SK-N-SH treated with all-trans-retinoic acid at 6 μM for 48 hours (cell line): Measurements from ENCODE around the gene KIAA0319L.

Experiments
- ATAC-seq: fragments of 200-7000 bp; cut with Tn5 transposase; 3 replicates; pipeline ENCODE4 v1.9.1; 2020; ENCODE audit warnings: mild to moderate bottlenecking, moderate library complexity
- ARNTL ChIP-seq: fragments of 450-650 bp; formaldehyde crosslinking; IDR thresholded peaks from 2 replicates; pipeline ENCODE4 v1.5.0; 2020; ENCODE audit warnings: low read depth, mild to moderate bottlenecking, moderate library complexity, borderline replicate concordance
- BACH2 ChIP-seq: fragments of 250-450 bp; sonication (Bioruptor Pico); IDR thresholded peaks from 2 replicates; pipeline ENCODE4 v1.9.0; 2021; ENCODE audit warnings: mild to moderate bottlenecking, borderline replicate concordance
- CSDC2 ChIP-seq: fragments of 250-450 bp; sonication (Bioruptor Pico); IDR thresholded peaks from 2 replicates; pipeline ENCODE4 v1.5.0; 2020; ENCODE audit warnings: mild to moderate bottlenecking, moderate library complexity
- ESRRG ChIP-seq: fragments of 250-450 bp; sonication (Bioruptor Pico); IDR thresholded peaks from 2 replicates; pipeline ENCODE4 v1.6.1; 2021; ENCODE audit warnings: mild to moderate bottlenecking
- GLIS3 ChIP-seq: fragments of 250-450 bp; sonication (Bioruptor Pico); IDR thresholded peaks from 2 replicates; pipeline ENCODE4 v1.5.0; 2020; ENCODE audit warnings: mild to moderate bottlenecking, moderate library complexity
- ISL1 ChIP-seq: fragments of 250-450 bp; sonication (Bioruptor Pico); IDR thresholded peaks from 2 replicates; pipeline ENCODE4 v2.1.2; 2022; ENCODE audit warnings: mild to moderate bottlenecking, moderate library complexity
- OSR1 ChIP-seq: fragments of 250-450 bp; sonication (Bioruptor Pico); IDR thresholded peaks from 2 replicates; pipeline ENCODE4 v1.8.0; 2022; ENCODE audit warnings: moderate library complexity, mild to moderate bottlenecking, inconsistent platforms
- RARB ChIP-seq: fragments of 250-450 bp; sonication (Bioruptor Pico); IDR thresholded peaks from 2 replicates; pipeline ENCODE4 v1.8.0; 2021; ENCODE audit warnings: mild to moderate bottlenecking, moderate library complexity
- SNAI2 ChIP-seq: fragments of 250-450 bp; sonication (Bioruptor Pico); IDR thresholded peaks from 2 replicates; pipeline ENCODE4 v1.5.0; 2020; ENCODE audit warnings: mild to moderate bottlenecking, moderate library complexity
- TCF4 ChIP-seq: fragments of 250-450 bp; sonication (Bioruptor Pico); IDR thresholded peaks from 2 replicates; pipeline ENCODE4 v1.8.0; 2021; ENCODE audit warnings: mild to moderate bottlenecking, moderate library complexity, borderline replicate concordance
- TOX ChIP-seq: fragments of 250-450 bp; sonication (Bioruptor Pico); IDR thresholded peaks from 2 replicates; pipeline ENCODE4 v1.8.0; 2021; ENCODE audit warnings: mild to moderate bottlenecking, moderate library complexity, borderline replicate concordance
- ZC3H10 ChIP-seq: fragments of 250-450 bp; sonication (Bioruptor Pico); IDR thresholded peaks from 2 replicates; pipeline ENCODE4 v1.5.1; 2021; ENCODE audit warnings: mild to moderate bottlenecking, moderate library complexity
- ZFP3 ChIP-seq: fragments of 250-450 bp; sonication (Bioruptor Pico); IDR thresholded peaks from 2 replicates; pipeline ENCODE4 v1.5.0; 2020; ENCODE audit warnings: mild to moderate bottlenecking, moderate library complexity
- ZFP30 ChIP-seq: fragments of 450-650 bp; formaldehyde crosslinking; IDR thresholded peaks from 2 replicates; pipeline ENCODE4 v1.5.0; 2022; ENCODE audit warnings: mild to moderate bottlenecking, moderate library complexity
- ZNF565 ChIP-seq: fragments of 450-650 bp; formaldehyde crosslinking; conservative IDR thresholded peaks from 2 replicates; pipeline ENCODE4 v1.5.0; 2020; ENCODE audit warnings: low read depth, mild to moderate bottlenecking, moderate library complexity
- ZNF70 ChIP-seq: fragments of 450-650 bp; formaldehyde crosslinking; IDR thresholded peaks from 2 replicates; pipeline ENCODE4 v1.5.0; 2020; ENCODE audit warnings: mild to moderate bottlenecking, moderate library complexity
- ZNF8 ChIP-seq: fragments of 450-650 bp; formaldehyde crosslinking; IDR thresholded peaks from 2 replicates; pipeline ENCODE4 v1.5.0; 2020; ENCODE audit warnings: mild to moderate bottlenecking, moderate library complexity
- TF ChIP-seq, protein P1 (sequence below): fragments of 250-450 bp; sonication (Bioruptor Pico); IDR thresholded peaks from 2 replicates; pipeline ENCODE4 v1.8.0; 2021; ENCODE audit warnings: low read depth, mild to moderate bottlenecking, moderate library complexity, borderline replicate concordance
- TF ChIP-seq, protein P2 (sequence below): fragments of 250-450 bp; sonication (Bioruptor Pico); IDR thresholded peaks from 2 replicates; pipeline ENCODE4 v1.5.1; 2021; ENCODE audit warnings: mild to moderate bottlenecking, moderate library complexity
- TF ChIP-seq, protein P3 (sequence below): fragments of 250-450 bp; sonication (Bioruptor Pico); IDR thresholded peaks from 2 replicates; pipeline ENCODE4 v1.5.0; 2020; ENCODE audit warnings: mild to moderate bottlenecking, moderate library complexity
- TF ChIP-seq, protein P4 (sequence below): fragments of 250-450 bp; sonication (Bioruptor Pico); IDR thresholded peaks from 2 replicates; pipeline ENCODE4 v1.8.0; 2020; ENCODE audit warnings: mild to moderate bottlenecking, moderate library complexity, borderline replicate concordance
- TF ChIP-seq, protein P5 (sequence below): fragments of 250-450 bp; sonication (Bioruptor Pico); IDR thresholded peaks from 2 replicates; pipeline ENCODE4 v1.5.1; 2020; ENCODE audit warnings: low read depth, mild to moderate bottlenecking, moderate library complexity

The KIAA0319L gene

DNA sequence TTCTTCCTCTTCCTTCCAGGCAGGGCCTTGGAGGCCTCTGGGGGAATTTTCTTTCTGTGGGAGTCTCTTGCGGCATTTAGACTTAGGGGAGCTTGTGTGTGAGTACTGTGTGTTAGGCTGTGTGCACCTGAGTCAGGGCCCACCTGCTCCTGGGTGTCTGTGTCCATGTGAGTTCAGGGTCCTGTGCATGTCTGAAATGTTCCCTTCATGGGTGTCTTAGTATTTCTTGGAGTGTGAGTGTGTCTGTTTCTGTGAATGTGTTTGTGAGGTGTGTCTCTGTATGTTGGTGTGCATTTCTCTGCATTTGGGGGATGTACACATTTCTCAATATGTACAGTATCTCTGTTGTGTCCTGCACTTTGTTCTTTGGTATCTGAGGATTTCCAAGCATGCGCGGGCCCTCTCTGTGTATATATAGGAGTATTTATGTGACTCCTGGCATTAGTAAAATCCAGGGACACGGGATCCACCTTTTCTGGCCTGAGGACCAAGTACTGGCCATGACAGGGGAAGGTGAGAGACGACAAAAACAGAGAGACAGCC, 18.3 kb upstream of the KIAA0319L start:
- no peak for TF ChIP-seq ESRRG (CRISPR knock-in tag)
- TF ChIP-seq ISL1 (CRISPR knock-in tag), result no peak
- TF ChIP-seq ZC3H10, result no peak
- no peak for TF ChIP-seq ZNF565
- no peak for TF ChIP-seq ZNF8 (CRISPR knock-in tag)
- no peak for ATAC-seq

DNA sequence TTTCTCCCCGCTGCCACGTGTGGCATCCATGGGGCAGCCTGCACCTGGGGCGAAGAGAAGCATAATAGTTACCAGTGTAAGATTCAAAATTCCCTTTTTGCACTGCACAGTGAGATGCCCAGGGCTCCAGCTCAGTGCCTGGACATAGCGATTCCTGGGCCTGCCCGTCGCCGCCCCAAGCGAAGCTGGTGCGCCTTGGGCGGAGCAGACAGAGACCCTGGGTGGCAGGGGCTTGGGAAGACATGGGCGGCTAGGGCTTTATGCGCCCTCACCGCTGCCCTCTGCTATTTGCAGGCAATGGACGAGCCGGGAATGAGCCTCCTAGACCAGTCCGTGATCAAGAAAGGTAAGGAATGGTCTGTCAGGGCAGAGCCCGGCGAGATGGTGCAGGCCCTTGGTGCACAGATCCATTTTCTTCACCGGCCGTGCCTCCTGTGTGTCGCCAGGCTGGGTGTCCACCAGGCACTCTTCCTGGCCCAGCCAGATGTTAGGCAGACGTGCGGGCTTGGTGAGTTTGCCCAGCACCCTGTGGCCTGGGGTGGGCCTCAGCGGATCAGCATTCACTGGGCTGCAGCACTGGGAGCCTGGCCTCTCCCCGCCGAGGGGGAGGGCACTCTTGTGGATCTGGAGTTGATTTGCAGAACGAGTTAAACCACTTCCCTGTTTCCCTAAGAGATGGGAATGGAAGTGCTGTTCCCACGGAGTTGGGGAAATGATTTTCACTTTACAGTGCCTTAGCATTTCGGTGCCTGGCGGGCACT, 17.6 kb upstream of the KIAA0319L start:
- no peak for TF ChIP-seq ZNF565
- TF ChIP-seq ISL1 (CRISPR knock-in tag), result no peak
- TF ChIP-seq, protein P1, sequence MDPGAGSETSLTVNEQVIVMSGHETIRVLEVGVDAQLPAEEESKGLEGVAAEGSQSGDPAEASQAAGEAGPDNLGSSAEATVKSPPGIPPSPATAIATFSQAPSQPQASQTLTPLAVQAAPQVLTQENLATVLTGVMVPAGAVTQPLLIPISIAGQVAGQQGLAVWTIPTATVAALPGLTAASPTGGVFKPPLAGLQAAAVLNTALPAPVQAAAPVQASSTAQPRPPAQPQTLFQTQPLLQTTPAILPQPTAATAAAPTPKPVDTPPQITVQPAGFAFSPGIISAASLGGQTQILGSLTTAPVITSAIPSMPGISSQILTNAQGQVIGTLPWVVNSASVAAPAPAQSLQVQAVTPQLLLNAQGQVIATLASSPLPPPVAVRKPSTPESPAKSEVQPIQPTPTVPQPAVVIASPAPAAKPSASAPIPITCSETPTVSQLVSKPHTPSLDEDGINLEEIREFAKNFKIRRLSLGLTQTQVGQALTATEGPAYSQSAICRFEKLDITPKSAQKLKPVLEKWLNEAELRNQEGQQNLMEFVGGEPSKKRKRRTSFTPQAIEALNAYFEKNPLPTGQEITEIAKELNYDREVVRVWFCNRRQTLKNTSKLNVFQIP (CRISPR knock-in tag), result no peak
- no peak for TF ChIP-seq ARNTL (CRISPR knock-in tag)
- TF ChIP-seq OSR1 (CRISPR knock-in tag), result no peak
- no peak for ATAC-seq

DNA sequence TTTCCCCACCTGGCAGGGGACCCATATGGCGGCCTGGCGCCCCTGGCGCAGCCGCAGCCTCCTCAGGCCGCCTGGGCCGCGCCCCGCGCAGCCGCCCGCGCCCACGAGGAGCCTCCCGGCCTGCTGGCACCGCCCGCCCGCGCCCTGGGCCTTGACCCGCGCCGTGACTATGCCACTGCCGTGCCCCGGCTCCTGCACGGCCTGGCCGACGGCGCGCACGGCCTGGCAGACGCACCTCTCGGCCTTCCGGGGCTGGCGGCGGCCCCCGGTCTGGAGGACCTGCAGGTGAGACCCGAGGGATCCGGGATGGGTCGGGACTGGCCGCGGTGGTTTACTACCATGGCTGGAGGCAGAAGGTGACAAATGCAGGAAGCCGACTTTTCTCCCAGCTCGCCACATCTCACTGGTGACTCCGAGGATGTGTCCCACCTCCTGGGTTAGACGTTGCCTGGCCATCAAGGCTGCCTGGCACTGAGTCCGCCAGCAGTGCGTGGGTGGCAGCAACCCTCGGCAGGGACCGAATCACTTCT, 17.0 kb upstream of the KIAA0319L start:
- ATAC-seq, result no peak
- TF ChIP-seq RARB (CRISPR knock-in tag) (no peak), TCF4 (CRISPR knock-in tag) (no peak)

DNA sequence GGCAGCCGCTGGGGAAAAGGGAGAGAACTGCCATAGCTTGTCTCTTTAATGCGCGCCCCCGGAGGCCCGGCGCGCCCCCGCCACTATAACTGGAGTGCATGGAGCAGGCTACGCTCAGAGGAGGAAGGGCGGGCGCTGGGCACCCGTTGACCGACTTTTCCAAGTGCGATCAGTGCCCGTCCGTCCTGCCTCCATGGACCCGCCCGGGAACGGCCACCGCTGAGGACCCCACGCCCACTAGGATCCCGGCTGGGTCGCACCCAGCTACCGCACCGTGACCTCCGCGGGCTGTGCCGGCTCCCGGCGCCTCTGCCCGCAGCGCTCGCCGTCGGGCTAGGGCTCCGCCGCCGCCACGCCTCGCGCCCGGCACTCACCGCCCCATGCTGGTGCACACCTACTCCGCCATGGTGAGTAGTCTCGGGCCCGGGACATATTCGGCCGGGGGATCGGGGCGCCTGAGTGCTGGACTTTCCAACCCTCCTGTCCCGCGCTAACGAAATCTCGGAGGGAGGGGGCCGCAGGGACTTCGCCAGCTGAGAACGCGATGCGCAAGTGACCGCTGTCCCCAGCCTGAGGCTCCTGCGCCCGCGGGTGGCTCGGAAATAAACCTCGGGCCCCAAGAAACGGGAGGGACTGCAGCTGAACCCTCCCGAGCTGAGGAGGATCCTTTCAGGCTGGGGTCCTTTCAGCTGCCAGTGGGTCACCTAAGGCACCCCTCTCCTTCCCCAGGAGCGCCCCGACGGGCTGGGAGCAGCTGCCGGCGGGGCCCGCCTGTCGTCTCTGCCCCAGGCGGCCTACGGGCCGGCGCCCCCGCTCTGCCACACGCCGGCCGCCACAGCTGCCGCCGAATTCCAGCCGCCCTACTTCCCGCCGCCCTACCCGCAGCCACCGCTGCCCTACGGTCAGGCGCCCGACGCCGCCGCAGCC, 16.3 kb upstream of the KIAA0319L start, which contains the start of gene TFAP2E:
Gene TFAP2E, plus strand, starts transcription at position 117 of the 927 bp plus-strand sequence. Its CDS starts 264 bp downstream, at position 381.
- peak; percentile 71 for ATAC-seq
- TF ChIP-seq BACH2 (no peak), SNAI2 (CRISPR knock-in tag) (no peak), OSR1 (CRISPR knock-in tag) (no peak), TOX (CRISPR knock-in tag) (no peak), ZFP3 (CRISPR knock-in tag) (no peak), GLIS3 (no peak), ZNF565 (no peak), ZNF70 (CRISPR knock-in tag) (no peak), CSDC2 (CRISPR knock-in tag) (no peak)
- TF ChIP-seq, all 23 proteins: peak for 0

DNA sequence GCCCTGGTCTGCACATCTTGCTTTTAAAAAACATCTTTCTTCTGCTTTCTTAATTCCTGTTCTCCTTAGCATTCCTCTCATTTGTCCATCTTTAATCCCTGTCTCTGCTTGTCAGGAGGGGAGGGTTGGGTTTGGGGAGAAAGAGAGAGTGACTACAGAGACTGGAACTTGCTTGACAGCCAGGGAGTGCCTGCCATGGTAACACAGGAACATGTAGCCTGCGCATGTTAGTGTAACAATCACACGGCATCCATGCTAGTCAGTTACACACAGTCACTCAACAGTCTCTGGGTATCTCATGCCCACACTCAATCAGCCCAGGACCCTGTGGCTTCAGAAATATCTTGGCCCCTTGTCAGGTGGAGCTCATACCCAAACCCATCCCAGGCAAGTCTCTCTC, 15.1 kb upstream of the KIAA0319L start:
- ATAC-seq, result no peak
- TF ChIP-seq ISL1 (CRISPR knock-in tag) (no peak), ESRRG (CRISPR knock-in tag) (no peak), ZFP30 (CRISPR knock-in tag) (no peak), ZNF70 (CRISPR knock-in tag) (no peak), ZC3H10 (no peak)
- TF ChIP-seq, protein P2, sequence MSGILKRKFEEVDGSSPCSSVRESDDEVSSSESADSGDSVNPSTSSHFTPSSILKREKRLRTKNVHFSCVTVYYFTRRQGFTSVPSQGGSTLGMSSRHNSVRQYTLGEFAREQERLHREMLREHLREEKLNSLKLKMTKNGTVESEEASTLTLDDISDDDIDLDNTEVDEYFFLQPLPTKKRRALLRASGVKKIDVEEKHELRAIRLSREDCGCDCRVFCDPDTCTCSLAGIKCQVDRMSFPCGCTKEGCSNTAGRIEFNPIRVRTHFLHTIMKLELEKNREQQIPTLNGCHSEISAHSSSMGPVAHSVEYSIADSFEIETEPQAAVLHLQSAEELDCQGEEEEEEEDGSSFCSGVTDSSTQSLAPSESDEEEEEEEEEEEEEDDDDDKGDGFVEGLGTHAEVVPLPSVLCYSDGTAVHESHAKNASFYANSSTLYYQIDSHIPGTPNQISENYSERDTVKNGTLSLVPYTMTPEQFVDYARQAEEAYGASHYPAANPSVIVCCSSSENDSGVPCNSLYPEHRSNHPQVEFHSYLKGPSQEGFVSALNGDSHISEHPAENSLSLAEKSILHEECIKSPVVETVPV (CRISPR knock-in tag), result no peak

DNA sequence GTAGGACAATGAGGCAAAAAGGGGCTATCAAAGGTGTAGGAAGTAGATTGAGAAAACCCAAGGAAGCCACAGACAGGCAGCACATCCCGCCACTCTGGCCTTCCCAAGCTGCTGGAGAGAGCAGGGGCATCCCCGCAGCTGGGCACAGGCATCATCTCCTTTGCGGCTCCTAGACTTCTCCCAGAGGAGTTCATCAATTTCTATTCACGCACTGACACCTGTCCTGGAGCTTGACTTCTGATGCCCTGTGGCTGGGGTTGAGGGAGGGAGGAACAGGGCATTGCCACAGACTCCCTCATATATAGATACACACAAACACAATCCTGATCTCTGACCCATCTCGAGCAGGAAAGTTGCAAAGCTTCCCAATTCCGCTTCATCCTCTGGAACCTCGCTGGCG, 14.1 kb upstream of the KIAA0319L start:
- TF ChIP-seq, protein P3, sequence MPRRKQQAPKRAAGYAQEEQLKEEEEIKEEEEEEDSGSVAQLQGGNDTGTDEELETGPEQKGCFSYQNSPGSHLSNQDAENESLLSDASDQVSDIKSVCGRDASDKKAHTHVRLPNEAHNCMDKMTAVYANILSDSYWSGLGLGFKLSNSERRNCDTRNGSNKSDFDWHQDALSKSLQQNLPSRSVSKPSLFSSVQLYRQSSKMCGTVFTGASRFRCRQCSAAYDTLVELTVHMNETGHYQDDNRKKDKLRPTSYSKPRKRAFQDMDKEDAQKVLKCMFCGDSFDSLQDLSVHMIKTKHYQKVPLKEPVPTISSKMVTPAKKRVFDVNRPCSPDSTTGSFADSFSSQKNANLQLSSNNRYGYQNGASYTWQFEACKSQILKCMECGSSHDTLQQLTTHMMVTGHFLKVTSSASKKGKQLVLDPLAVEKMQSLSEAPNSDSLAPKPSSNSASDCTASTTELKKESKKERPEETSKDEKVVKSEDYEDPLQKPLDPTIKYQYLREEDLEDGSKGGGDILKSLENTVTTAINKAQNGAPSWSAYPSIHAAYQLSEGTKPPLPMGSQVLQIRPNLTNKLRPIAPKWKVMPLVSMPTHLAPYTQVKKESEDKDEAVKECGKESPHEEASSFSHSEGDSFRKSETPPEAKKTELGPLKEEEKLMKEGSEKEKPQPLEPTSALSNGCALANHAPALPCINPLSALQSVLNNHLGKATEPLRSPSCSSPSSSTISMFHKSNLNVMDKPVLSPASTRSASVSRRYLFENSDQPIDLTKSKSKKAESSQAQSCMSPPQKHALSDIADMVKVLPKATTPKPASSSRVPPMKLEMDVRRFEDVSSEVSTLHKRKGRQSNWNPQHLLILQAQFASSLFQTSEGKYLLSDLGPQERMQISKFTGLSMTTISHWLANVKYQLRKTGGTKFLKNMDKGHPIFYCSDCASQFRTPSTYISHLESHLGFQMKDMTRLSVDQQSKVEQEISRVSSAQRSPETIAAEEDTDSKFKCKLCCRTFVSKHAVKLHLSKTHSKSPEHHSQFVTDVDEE (CRISPR knock-in tag), result no peak
- TF ChIP-seq ESRRG (CRISPR knock-in tag) (no peak), TCF4 (CRISPR knock-in tag) (no peak), ZNF70 (CRISPR knock-in tag) (no peak)
- TF ChIP-seq, protein P4, sequence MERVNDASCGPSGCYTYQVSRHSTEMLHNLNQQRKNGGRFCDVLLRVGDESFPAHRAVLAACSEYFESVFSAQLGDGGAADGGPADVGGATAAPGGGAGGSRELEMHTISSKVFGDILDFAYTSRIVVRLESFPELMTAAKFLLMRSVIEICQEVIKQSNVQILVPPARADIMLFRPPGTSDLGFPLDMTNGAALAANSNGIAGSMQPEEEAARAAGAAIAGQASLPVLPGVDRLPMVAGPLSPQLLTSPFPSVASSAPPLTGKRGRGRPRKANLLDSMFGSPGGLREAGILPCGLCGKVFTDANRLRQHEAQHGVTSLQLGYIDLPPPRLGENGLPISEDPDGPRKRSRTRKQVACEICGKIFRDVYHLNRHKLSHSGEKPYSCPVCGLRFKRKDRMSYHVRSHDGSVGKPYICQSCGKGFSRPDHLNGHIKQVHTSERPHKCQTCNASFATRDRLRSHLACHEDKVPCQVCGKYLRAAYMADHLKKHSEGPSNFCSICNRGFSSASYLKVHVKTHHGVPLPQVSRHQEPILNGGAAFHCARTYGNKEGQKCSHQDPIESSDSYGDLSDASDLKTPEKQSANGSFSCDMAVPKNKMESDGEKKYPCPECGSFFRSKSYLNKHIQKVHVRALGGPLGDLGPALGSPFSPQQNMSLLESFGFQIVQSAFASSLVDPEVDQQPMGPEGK (CRISPR knock-in tag), result no peak
- TF ChIP-seq, protein P5, sequence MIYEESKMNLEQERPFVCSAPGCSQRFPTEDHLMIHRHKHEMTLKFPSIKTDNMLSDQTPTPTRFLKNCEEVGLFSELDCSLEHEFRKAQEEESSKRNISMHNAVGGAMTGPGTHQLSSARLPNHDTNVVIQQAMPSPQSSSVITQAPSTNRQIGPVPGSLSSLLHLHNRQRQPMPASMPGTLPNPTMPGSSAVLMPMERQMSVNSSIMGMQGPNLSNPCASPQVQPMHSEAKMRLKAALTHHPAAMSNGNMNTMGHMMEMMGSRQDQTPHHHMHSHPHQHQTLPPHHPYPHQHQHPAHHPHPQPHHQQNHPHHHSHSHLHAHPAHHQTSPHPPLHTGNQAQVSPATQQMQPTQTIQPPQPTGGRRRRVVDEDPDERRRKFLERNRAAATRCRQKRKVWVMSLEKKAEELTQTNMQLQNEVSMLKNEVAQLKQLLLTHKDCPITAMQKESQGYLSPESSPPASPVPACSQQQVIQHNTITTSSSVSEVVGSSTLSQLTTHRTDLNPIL (CRISPR knock-in tag), result no peak
- TF ChIP-seq, all 23 proteins: peak for 0
- ATAC-seq, result no peak
